GM21381 (cell line): ENCODE data around the gene SLCO3A1.

Source experiments
- ATAC-seq: cut with Tn5 transposase; IDR thresholded peaks from one replicate; pipeline ENCODE4 v1.9.1; 2021; ENCODE audit warnings: mild to moderate bottlenecking, moderate library complexity; ENCODE audit not compliant: unreplicated experiment

Gene SLCO3A1

DNA sequence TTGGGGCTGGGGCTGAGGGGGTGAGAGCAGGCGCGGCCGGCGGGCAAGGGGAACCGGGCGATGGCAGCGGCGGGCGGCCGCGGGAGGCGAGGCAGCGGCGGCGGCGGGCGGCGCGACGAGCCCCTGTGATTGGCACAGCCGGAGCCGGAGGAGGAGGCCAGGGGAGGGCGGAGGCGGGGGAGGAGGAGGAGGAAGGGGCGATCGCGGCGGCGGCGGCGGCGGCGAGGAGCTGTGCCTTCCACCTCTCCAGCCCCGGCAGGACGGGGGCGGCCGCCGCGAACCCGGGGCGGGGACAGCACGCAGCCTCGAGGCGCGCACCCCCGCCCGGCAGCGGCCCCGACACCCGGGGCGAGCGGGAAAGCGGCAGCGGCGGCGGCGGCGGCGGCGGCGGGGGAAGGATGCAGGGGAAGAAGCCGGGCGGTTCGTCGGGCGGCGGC lies at the start of gene SLCO3A1:
SLCO3A1 (plus strand) TSS at position 198 of the 437 bp plus-strand sequence.
- peak; percentile 24 for ATAC-seq

DNA sequence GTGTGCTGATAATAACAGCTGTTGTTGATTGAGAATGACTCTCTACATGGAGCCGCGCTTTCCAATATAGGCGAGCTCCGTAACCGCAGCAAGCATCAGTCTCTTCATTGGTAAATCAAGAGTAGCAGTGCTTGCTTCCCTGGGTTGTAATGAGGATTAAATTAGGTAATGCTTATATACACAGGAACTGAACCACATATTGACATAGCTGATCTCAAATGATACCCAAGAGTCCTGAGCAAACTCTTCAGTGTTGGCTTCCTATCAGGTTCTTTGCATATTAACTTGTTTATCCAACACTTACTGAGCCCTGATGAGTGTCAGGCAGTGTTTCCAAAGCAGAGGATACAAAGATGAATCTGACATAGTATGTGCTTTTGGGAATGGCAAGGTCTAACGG lies 46.4 kb upstream of the SLCO3A1 start:
- ATAC-seq: no peak

DNA sequence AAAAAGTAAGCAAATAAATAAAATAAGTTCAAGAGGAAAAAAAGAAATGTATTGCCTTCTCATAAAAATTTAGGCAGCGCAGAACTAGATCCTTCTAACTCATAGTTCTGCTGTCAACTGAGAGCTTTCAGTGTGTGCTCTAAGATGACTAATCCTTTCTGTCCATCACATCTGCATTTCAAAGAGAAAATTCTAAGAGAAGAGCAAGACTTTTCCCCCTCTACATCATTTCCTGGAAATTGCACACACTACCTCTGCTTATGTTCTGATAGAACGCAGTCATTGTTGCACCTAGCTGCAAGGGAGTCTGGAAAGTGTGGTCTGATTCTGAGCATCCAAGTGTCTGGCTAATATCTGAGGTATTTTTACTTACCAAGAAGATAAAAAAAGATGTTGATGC lies 39.6 kb upstream of the SLCO3A1 start:
- ATAC-seq: no peak

DNA sequence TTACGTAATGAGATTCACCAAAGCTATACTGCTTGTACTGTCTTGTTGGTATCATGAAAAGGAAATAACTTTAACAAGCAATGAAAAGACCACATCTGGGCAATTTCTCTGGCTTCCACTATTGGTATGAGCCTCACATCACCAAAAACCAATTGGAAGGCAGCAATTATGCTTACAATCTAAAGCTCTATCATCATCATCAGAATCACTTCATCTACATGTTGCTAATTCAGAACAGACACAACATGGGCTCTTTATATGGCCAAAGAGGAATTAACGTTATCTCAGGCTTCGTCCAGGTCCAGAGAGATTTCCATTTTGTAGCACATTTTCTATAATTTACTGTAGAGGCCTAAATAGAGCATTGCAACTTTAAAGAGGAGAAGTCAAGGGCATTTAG lies 36.6 kb upstream of the SLCO3A1 start:
- ATAC-seq: no peak

DNA sequence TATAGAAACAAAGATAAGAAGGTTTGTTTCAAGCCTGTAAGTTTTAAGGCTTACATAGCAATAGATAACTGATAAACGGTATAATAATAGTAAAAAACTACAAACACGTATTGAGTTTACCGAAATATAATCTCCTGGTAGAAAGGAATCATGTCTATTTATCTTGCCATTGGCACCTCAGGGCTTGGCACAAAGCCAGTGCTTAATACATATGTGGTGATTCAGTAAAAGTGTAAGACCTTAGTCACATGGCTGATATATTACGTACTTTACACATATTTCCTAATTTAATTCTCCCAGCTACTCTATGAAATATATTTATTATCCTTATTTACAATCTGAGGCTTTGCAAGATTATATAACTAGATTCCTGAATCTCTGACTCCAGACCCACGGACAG lies 32.0 kb upstream of the SLCO3A1 start:
- ATAC-seq: no peak

DNA sequence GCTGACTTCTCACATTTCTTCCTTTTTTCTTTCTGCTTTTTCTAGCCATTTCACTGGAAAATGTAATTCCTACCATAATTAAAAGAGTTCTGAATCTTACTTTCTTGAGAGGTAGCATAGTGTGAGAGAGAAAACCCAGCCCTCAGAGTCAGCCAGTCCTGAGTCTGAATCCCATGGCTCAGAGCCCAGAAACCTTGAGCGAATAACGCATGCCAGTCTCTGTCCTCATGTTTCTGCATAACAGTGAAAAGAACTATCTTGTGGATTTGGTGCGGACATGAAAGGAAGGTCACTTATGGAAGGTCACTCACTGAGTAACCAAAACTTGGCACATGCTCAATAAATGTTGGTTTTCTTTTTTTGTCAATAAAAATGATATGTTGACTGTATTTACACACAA lies 29.3 kb upstream of the SLCO3A1 start:
- ATAC-seq: no peak

DNA sequence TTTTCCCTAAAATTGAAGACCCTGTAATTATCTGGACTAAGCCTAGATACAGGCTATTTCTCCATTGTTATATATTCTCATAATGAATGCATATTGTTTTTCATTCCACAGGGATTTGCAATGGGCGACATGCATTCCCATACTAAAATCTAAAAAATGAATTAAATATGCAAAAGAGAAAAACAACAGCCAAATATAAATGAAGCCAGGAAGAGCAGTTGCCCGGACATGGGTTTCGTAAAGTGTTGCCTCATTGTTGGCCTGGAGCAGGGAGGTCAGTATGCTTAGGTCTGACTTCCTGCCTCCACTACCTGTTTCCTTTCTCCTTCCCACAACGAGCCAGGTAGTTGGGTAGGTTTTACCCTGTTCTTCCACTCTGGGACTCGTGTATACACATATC lies 27.1 kb upstream of the SLCO3A1 start:
- ATAC-seq: no peak

DNA sequence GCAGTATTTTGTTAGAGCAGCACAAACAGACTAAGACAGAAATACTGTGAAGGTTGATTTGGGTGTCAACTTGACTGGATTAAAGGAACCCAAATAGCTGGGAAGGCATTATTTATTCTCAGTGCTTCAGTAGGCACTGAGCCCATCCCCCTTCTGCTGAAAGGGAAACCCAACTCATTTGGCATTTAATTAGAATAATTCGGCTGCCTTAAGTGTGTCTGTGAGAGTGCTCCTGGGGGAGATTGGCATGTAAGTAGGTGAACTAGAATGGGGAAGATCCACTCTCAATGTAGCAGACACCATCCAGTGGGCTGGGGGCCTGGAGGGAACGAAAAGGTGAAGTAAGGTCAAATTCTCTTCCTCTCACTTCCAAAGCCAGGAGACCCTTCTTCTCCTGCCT lies 20.5 kb upstream of the SLCO3A1 start:
- no peak for ATAC-seq

DNA sequence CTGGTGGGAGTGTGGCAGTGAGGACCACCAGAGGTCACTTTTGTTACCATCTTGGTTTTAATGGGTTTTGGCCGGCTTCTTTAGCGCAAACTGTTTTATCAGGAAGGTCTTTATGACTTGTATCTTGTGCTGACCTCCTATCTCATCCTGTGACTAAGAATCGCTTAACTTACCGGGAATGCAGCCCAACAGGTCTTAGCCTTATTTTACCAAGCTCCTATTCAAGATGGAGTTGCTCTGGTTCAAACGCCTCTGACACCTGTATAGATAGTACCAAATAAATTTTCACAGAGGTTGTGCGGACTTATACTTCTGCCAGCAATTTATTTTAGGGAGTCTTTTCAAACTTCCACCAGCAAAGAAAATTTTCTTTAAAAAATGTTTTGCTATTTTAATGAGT lies 13.6 kb upstream of the SLCO3A1 start:
- no peak for ATAC-seq

DNA sequence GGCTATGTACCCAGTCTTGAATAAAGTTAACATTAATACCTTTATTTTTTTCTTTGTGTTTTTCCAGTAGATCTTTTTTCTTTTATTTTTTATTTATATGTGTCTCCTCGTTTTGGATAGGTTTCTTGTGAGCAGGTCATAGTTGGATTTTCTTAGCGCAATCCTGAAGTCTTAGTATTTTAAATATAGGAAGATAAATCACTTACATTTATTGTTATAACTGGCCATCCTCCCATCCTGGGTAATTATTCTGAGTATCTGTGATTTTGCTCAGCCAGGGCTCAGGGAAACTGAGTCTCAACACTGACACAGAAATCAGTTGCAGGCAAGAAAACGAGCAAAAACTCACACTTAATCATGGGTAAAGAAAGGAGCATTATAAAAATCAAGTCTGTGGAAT lies 11.6 kb upstream of the SLCO3A1 start:
- ATAC-seq: no peak

DNA sequence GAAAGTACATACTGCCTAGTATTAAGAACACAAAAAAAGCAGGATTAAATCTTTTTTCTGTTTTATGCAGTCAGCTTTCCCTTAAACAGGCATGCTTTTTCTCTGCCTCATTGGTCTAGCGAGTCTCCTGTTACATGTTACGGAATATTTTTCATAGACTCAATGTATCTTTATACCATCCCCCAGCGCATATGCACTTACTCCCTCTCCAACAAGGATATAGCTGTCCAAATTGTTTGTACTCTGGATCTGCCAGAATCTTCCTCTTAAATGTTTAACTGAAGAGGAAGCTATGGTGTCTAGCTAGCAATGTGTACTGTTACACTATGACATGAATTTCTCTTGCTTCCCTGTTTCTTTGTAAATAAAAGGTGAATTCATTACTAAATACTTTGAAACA lies 9.2 kb upstream of the SLCO3A1 start:
- ATAC-seq: no peak

DNA sequence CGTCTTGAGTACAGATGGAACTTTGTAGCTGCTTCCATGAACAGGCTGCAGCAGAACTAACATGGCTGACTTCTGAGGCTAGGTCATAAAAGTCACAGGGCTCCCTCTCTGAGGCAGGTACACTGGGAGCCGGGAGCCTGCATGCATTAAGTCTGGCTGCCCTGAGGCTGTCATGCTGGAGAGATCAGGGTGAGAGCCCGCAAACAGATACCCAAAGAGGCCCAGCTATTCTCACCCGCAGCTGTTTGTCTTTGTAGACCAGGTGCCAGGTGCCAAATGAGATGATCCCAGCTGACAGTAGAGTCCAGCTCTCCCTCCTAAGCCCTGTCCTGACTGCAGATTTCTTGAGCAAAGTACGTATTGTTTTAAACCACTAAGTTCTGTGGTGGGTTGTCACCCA lies 8.6 kb upstream of the SLCO3A1 start:
- ATAC-seq: no peak

DNA sequence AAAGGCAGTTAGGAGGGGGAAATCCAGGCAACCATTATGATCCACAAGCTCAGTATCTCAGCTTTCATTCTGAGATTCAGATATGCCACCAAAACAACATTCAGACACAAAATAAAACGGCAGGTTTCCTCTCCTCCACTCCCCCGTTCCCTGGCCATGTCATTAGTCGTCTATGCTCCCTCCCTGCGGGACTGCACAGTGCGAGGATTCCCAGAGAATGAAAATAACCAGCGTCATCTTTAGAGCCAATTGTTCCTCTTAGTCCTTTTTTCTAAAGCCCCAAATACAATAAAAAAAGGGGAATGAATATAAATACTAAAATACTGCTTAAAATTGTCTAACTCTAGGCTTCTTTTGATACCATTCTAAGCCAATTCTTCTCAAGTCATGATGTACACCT lies 7.8 kb upstream of the SLCO3A1 start:
- no peak for ATAC-seq

DNA sequence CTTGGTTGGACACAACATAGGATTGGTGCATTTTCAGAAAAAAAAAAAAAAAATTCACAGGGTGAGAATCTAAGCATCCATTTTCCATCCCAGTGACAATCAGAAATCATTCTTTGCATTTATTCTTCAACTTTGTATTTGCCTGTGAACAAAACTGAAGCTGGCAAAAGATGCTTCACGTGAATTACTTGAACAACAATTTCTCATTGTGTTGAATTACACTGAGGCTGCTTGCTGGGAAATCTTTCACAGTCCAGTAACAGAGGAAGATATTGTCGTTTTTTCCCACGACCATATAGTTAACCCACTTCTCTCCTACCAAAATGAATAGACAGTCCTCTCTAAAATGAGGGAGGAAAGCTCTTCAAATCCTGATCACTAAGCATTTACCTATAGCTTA lies 4.3 kb upstream of the SLCO3A1 start:
- ATAC-seq: no peak

DNA sequence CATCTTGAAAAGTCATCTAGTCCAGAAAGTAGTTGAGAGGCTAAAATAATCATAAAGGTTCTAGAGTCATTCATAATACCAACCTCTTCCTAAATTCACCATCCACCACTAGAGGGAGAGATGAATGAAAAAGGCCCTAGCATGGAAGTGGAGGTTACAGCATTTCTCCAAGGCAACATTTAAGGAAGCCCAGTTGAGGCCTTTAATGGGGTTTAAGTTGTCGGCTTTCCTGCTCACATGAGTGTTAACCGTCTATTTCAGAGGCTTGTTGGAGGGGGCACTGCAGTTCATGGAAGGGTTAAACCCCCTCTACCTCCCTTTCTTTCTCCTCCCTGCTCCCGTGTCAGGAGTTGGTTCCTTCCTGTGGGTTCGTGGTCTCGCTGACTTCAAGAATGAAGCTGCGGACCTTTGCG lies 3.8 kb upstream of the SLCO3A1 start:
- no peak for ATAC-seq

DNA sequence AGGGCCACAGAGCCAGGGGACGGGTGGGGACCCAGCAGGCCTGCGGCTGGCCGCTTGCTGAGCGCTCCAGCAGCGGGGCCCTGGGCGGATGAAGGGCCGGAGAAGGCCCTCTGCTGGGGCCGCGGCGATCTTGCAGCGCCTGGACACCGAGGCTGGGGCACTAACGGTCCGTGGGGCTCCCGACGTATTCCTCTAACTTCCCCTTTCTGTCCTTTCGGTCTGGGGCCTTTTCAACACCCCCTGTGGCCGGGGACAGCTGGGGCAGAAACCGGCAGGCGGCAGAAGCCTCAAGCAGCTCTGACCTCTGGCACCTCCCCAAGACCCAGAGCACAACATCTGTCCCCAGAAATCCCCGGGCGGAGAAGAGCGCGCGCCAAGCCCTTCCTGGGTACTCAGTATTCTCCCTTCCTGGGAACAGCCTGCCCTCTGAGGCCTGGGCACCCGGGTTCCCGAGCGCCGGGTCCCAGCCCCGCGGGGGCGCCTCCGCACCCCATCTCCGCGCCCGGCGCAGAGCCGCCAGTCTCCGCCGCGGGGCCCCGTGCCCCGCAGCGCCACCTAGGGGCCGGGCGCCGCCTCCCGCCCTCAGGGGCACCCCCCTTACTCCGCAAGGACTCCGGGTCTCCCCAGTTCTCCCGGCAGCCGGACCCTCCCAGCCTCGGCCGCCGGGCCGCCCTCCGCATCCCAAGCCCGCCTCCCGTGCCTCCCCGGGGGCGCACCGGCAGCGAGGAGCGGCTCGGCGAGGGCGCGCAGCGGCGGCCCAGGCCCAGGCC lies 582 bp upstream of the SLCO3A1 start:
- peak; percentile 52 for ATAC-seq

DNA sequence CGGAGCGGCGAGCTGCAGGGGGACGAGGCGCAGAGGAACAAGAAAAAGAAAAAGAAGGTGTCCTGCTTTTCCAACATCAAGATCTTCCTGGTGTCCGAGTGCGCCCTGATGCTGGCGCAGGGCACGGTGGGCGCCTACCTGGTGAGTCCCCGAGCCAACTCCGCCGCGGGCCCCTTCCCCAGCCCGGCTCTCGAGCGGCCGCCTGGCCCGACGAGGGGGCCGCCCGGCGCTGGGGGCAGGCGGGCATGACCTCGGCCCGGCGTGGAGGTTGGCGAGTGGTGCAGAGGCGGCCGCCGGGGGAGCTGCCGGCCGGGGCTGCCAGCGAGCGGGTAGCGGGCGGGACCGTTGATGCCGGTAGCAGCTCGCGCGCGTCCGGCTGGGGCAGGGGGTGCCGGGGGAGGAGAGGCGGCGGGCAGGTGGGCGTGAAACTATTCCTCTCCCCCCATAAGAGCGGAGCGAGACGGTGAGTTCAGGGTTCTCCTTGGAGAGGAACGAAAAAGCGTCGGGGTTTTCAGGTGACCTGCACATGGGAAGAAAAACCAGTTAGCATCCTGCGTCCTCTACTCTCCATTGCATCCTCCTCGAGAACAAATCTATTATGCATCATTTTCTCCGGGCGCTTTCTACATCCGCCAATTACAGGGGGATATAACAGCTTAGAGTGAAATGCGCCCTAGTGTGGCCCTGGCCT lies 585 bp downstream of the SLCO3A1 start:
- no peak for ATAC-seq

DNA sequence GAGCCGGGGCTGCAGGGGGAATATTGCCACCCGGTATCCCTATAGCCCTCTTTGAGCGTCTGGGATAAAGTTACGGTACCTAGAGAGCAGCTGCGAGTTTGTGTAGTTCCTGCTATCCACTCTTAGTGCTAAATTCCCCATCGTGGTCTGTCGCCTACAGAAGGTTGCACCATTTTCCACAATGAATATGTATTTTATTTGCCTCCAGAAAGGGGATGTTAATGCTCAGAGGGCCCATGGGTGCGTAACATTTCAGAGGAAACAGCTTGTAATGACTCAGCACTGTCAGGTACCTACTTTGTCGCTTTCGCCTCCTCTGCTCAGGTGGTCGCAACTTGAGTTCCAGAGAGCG lies 1.1 kb downstream of the SLCO3A1 start:
- no peak for ATAC-seq

DNA sequence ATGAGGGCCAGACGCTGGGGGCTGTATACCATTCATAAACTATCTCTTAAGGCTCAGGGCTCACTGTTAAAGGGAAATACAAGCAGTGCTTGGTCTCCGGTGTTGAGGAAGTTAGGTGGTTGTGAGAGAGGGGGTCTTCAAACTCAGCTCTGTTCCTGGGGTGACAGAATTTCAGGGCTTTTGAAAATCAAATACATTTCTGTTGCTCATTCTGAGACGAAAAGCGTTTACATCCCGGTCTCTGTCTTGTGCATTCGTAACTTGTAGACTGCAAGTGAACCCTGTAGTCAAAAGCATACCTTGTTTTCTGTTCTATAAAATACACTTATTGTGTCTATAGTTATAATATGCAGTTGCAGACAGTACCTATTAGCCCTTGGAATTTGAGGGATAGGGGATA lies 1.7 kb downstream of the SLCO3A1 start:
- no peak for ATAC-seq

DNA sequence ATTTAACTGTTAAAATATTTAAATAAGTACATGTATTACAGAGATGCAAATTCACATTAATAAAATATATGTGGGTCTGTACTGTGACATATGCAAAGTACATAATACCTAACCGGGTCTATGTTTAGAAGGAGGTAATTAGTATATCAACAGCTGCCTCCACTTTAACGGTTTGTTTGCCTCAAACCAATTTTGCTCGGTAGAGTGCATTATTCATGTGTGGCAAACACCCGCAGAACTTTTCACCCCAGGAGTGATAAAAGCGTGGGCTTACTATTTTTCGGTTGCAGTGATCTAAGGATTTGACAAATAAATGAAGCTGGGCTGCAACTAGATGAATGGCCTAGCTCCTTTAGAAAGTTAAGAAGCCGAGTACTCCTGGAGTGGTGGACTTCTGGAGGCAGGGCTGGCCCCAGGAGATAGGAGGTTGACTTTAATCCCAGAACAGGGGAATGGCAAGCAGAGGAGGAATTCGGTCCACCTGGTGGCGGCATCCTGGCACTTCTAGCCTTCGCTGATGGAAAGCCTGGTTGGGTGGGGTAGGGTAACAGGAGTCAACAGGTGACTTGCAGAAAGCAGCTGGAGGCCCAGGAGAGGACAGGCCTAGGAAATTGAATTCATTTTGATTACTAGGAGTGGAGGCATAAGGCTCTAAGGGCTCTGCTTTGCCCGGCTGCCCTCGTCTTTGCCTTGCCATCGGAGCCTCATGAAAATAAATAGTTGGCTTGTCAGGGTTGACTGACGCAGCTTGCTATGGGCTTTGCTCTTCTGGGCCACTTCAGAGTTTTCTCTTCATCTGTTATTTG lies 2.4 kb downstream of the SLCO3A1 start:
- ATAC-seq: peak; percentile 15

DNA sequence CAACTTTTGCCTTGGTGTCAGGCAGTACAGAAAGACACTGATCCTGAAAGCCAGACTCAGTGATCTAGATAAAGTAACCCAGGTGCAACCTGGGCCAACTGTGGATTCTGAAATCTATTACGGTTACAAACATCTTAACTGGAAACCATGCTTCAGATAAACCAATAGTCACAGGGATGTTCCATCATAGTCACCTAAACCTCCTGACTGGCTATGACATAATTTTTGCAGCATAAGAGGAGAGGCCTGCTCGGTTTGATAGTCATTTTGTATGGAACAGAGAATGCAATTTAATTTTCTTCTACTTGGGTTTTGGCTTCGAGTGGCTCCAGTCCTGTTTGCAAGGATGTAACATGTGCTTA lies 3.7 kb downstream of the SLCO3A1 start:
- no peak for ATAC-seq

DNA sequence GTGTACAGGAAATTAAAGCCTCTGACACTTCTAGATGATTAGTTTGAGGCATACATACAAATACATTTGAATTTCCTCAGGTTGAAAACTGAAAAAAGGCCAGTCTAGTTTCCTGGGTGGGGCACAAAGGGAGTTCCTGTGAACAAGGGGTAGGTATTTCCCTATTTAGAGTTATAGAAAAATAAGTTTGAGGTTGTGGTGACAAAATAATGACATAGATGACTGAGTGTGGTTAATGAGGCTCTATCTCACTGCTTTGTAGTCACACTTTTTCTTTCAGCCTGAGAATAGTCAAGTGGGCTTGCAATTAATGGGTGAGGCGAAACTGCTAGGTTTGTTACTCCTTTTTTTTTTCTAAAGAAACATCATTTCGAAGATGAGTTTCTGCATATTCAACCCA lies 4.3 kb downstream of the SLCO3A1 start:
- ATAC-seq: peak; percentile 48
